A549 (cell line): ENCODE data around the gene NRIP3. TPM values are rescaled to one million over a fixed set of nuclear protein-coding genes. Genes with fewer than 3 reads are reported as not detected.
"Not testable (repeated sequence)": the region's sequence is repeated elsewhere in the genome, so short reads cannot be mapped to it uniquely, and the experiment has no call there.

ENCODE experiments used
- ATAC-seq, 2 experiments: fragments of 200-7000 bp in 1 of 2; fragments of >200 bp in 1 of 2; cut with Nextera tagmentation in 1 of 2; cut with Tn5 transposase in 1 of 2; 3 replicates each; pipeline versions ENCODE4 v1.8.0 to v1.9.1; 2018 to 2020; ENCODE audit warnings: mild to moderate bottlenecking in 1 of 2, moderate library complexity in 1 of 2
- CTCF ChIA-PET: fragments of 300-600 bp; sonication (Branson Sonifier 250); formaldehyde crosslinking; extraction: SDS; loops from one replicate; lab custom pipeline; 2021; ENCODE audit warnings: antibody characterized with exemption, inconsistent platforms; lab: Yijun Ruan, JAX
- POLR2A ChIA-PET: fragments of 350-600 bp; formaldehyde crosslinking; extraction: SDS; loops from one replicate; lab custom pipeline; 2021; ENCODE audit warnings: antibody characterized with exemption, inconsistent platforms; lab: Yijun Ruan, JAX
- DNase-seq, 2 experiments: peaks; one replicate each; pipeline versions ENCODE4 v3.0.0 to v3.0.0-alpha.2; 2011 to 2016; ENCODE audit warnings: low read depth in 1 of 2, low spot score in 1 of 2
- FAIRE-seq: peaks from 2 replicates; lab custom pipeline; 2011; peaks lifted over from hg19 to GRCh38; lab: Jason Lieb, UNC
- H3K27ac ChIP-seq, 2 experiments: fragments of >200 bp; sonication (Bioruptor Twin); formaldehyde crosslinking; 3 replicates each; pipeline ENCODE4 v1.5.1; 2016 to 2017
- H3K4me1 ChIP-seq: fragments of >200 bp; sonication (Bioruptor Twin); formaldehyde crosslinking; 3 replicates; pipeline ENCODE4 v1.6.1; 2016
- H3K4me2 ChIP-seq: fragments of >200 bp; sonication (Bioruptor Twin); formaldehyde crosslinking; 3 replicates; pipeline ENCODE4 v1.6.1; 2016
- H3K4me3 ChIP-seq: fragments of >200 bp; sonication (Bioruptor Twin); formaldehyde crosslinking; 3 replicates; pipeline ENCODE4 v1.5.1; 2016
- H3K9me3 ChIP-seq: fragments of >200 bp; sonication (Bioruptor Twin); formaldehyde crosslinking; 3 replicates; pipeline ENCODE4 v1.6.1; 2016
- BHLHE40 ChIP-seq: IDR thresholded peaks from 2 replicates; pipeline ENCODE4 v1.6.1; 2012; ENCODE audit warnings: low read depth, low read length, inconsistent platforms
- EHMT2 ChIP-seq: fragments of 200-600 bp; sonication (generic); IDR thresholded peaks from 2 replicates; pipeline ENCODE4 v1.6.1; 2016; ENCODE audit warnings: antibody characterized with exemption, low read depth, mild to moderate bottlenecking, moderate library complexity
- FOSB ChIP-seq: fragments of 250-450 bp; sonication (Bioruptor Pico); IDR thresholded peaks from 2 replicates; pipeline ENCODE4 v1.5.0; 2020; ENCODE audit warnings: mild to moderate bottlenecking, moderate library complexity
- FOSL2 ChIP-seq, 2 experiments: fragments of 450-650 bp in 1 of 2; fragments of >200 bp in 1 of 2; sonication (Bioruptor Twin) in 1 of 2; formaldehyde crosslinking; IDR thresholded peaks; 2 replicates each; pipeline versions ENCODE4 v1.5.0 to v1.6.1; 2016 to 2020; ENCODE audit warnings: mild to moderate bottlenecking in 1 of 2, moderate library complexity in 1 of 2
- GATA3 ChIP-seq: IDR thresholded peaks from 2 replicates; pipeline ENCODE4 v1.6.1; 2012; ENCODE audit warnings: borderline replicate concordance
- HOXA7 ChIP-seq: fragments of 250-450 bp; sonication (Bioruptor Pico); IDR thresholded peaks from 2 replicates; pipeline ENCODE4 v1.5.0; 2020; ENCODE audit warnings: mild to moderate bottlenecking, moderate library complexity
- HOXB13 ChIP-seq: fragments of 250-450 bp; sonication (Bioruptor Pico); IDR thresholded peaks from 2 replicates; pipeline ENCODE4 v1.5.0; 2020; ENCODE audit warnings: low read depth, mild to moderate bottlenecking, moderate library complexity
- KDM1A ChIP-seq: fragments of 200-600 bp; sonication (generic); IDR thresholded peaks from 2 replicates; pipeline ENCODE4 v1.6.1; 2016; ENCODE audit warnings: low read depth, mild to moderate bottlenecking
- MAZ ChIP-seq: fragments of 150-350 bp; IDR thresholded peaks from 2 replicates; pipeline ENCODE4 v1.6.1; 2014; ENCODE audit warnings: antibody characterized with exemption, low read depth, low read length, borderline replicate concordance
- NFE2L2 ChIP-seq: fragments of 150-350 bp; conservative IDR thresholded peaks from 2 replicates; pipeline ENCODE4 v1.6.1; 2014; ENCODE audit warnings: low read length
- NPAS2 ChIP-seq: fragments of 250-450 bp; sonication (Bioruptor Pico); IDR thresholded peaks from 2 replicates; pipeline ENCODE4 v1.8.0; 2022; ENCODE audit warnings: mild to moderate bottlenecking, moderate library complexity, borderline replicate concordance
- NR3C1 ChIP-seq: fragments of >200 bp; sonication (Bioruptor Twin); formaldehyde crosslinking; IDR thresholded peaks from 3 replicates; pipeline ENCODE4 v1.6.1; 2017
- RAD21 ChIP-seq, 2 experiments: fragments of >200 bp in 1 of 2; sonication (Bioruptor Twin) in 1 of 2; formaldehyde crosslinking in 1 of 2; IDR thresholded peaks in 1 of 2; conservative IDR thresholded peaks in 1 of 2; 2 replicates in 1 of 2; 3 replicates in 1 of 2; pipeline ENCODE4 v1.6.1; 2012 to 2018; ENCODE audit warnings: inconsistent platforms in 1 of 2
- RARB ChIP-seq: fragments of 250-450 bp; sonication (Bioruptor Pico); IDR thresholded peaks from 2 replicates; pipeline ENCODE4 v1.8.0; 2021; ENCODE audit warnings: mild to moderate bottlenecking, moderate library complexity
- SMC3 ChIP-seq: fragments of >200 bp; sonication (Bioruptor Twin); formaldehyde crosslinking; IDR thresholded peaks from 3 replicates; pipeline ENCODE4 v1.6.1; 2018; ENCODE audit warnings: inconsistent platforms
- TP53 ChIP-seq: fragments of 250-450 bp; sonication (Bioruptor Pico); IDR thresholded peaks from 2 replicates; pipeline ENCODE4 v1.5.0; 2021; ENCODE audit warnings: mild to moderate bottlenecking, moderate library complexity
- ZC3H11A ChIP-seq: fragments of 450-650 bp; IDR thresholded peaks from 2 replicates; pipeline ENCODE4 v1.6.1; 2014; ENCODE audit warnings: antibody characterized with exemption, mild to moderate bottlenecking
- ZFP36 ChIP-seq: fragments of 450-650 bp; IDR thresholded peaks from 2 replicates; pipeline ENCODE4 v1.6.1; 2014; ENCODE audit warnings: borderline replicate concordance; ENCODE audit not compliant: partially characterized antibody
- ZNF302 ChIP-seq: fragments of 250-450 bp; sonication (Bioruptor Pico); IDR thresholded peaks from 2 replicates; pipeline ENCODE4 v1.9.0; 2021; ENCODE audit warnings: inconsistent platforms, mild to moderate bottlenecking, moderate library complexity
- WGBS: methylation state at CpG from one replicate; pipeline ENCODE4 v1.1.6; 2017; ENCODE audit errors: missing lambda C conversion rate; 5-methylcytosine and 5-hydroxymethylcytosine counted together
- polyA plus RNA-seq, 4 experiments: library from polyadenylated mRNA; depleted of rRNA in 3 of 4; stranded (reverse); fragments of >200 nt; fragmentation: RNase III in 1 of 4; extraction: RNeasy Plus Mini Kit Qiagen cat#74134 plus additional on column Dnase treatment in 1 of 4; gene quantifications; 2 replicates in 3 of 4; 3 replicates in 1 of 4; pipeline ENCODE4 v1.2.3, GENCODE V29; 2011 to 2017
- TF ChIP-seq, protein P1 (sequence below): fragments of 150-350 bp; IDR thresholded peaks from 2 replicates; pipeline ENCODE4 v1.6.1; 2014; ENCODE audit warnings: low read depth, mild to moderate bottlenecking, low read length
- TF ChIP-seq, protein P2 (sequence below): fragments of >200 bp; sonication (Bioruptor Twin); formaldehyde crosslinking; IDR thresholded peaks from 3 replicates; pipeline ENCODE4 v1.6.1; 2016
- TF ChIP-seq, protein P3 (sequence below): fragments of 250-450 bp; sonication (Bioruptor Pico); IDR thresholded peaks from 2 replicates; pipeline ENCODE4 v1.5.0; 2020; ENCODE audit warnings: low read depth, mild to moderate bottlenecking, moderate library complexity
- TF ChIP-seq, protein P4 (sequence below): fragments of >200 bp; sonication (Bioruptor Twin); formaldehyde crosslinking; IDR thresholded peaks from 2 replicates; pipeline ENCODE4 v1.6.1; 2016
- TF ChIP-seq, protein P5 (sequence below): fragments of 200-600 bp; sonication (generic); IDR thresholded peaks from 2 replicates; pipeline ENCODE4 v1.6.1; 2016; ENCODE audit warnings: antibody characterized with exemption, mild to moderate bottlenecking, moderate library complexity

The NRIP3 gene
- polyA plus RNA-seq, 2 of the 4 experiments (the other 2 are of a cell fraction): 0.49 to 1.0 TPM

DNA sequence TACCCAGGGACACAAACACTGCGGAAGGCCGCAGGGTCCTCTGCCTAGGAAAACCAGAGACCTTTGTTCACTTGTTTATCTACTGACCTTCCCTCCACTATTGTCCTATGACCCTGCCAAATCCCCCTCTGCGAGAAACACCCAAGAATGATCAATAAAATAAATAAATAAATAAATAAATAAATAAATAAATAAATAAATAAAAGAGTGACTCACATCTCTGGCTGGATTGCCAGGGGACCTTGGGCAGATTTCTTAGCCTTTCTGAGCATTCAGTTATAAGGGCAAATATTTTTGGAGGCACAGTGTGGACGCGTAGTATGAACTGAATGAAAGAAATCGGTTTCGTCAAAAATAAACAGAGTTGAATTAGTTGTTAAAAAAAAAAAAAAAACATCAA, 24.4 kb downstream of the NRIP3 start:
- H3K4me1 ChIP-seq, DNase-seq, FAIRE-seq, POLR2A ChIA-PET, H3K4me3 ChIP-seq, H3K27ac ChIP-seq, H3K4me2 ChIP-seq, H3K9me3 ChIP-seq: not testable (repeated sequence)
- 80% methylated on average over 5 of the region's 7 CpGs for WGBS
- ATAC-seq: peak in 1 of 2 experiments; percentile 60; a peak in 1 of 6 replicates
- peak; percentile 55 for TF ChIP-seq ZC3H11A
- CTCF ChIA-PET: interaction anchor here (1.2 kb wide), 1 partner anchor 66 kb away, joined by 3 read pairs; no protein-coding TSS in a partner anchor

DNA sequence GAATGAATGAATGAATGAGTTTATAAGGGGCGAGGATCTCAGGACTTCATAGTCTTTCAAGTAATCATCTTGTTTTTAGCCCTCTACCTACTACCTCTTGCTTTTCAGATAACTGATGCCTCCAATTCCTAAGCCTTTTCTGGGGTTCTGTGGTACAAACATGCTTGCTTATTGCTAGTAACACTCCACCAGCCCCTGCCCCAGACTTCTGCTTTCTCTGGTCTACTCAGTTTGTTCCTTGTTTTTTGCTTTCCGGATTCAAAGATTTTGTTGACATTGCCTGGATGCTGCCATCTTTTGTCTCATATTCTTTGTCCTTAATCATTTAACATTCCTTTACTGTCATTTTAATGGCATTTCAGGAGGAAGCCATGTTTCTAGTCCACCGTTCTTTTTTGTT, 30.7 kb downstream of the NRIP3 start:
- H3K4me2 ChIP-seq: no peak overlapping the region
- ATAC-seq: no peak
- no peak for TF ChIP-seq GATA3
- TF ChIP-seq, protein P1, sequence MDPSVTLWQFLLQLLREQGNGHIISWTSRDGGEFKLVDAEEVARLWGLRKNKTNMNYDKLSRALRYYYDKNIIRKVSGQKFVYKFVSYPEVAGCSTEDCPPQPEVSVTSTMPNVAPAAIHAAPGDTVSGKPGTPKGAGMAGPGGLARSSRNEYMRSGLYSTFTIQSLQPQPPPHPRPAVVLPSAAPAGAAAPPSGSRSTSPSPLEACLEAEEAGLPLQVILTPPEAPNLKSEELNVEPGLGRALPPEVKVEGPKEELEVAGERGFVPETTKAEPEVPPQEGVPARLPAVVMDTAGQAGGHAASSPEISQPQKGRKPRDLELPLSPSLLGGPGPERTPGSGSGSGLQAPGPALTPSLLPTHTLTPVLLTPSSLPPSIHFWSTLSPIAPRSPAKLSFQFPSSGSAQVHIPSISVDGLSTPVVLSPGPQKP: no peak
- no peak for TF ChIP-seq RARB (CRISPR knock-in tag)
- no peak for TF ChIP-seq SMC3
- ChIA-PET CTCF (interaction anchor here (1.2 to 1.4 kb wide), 2 partner anchors 10 to 14 kb away, joined by 3 to 4 read pairs; no protein-coding TSS in a partner anchor), POLR2A (interaction anchor here (1.6 kb wide), 1 partner anchor 10 kb away, joined by 4 read pairs; no protein-coding TSS in a partner anchor)
- WGBS: 85% methylated on average over 3 of the region's 3 CpGs
- no peak overlapping the region for H3K27ac ChIP-seq
- no peaks in the 10 kb centered on the region for H3K4me1 ChIP-seq
- FAIRE-seq: no peak
- H3K9me3 ChIP-seq: no peaks in the 10 kb centered on the region
- H3K4me3 ChIP-seq: no peak overlapping the region
- no peak for DNase-seq

DNA sequence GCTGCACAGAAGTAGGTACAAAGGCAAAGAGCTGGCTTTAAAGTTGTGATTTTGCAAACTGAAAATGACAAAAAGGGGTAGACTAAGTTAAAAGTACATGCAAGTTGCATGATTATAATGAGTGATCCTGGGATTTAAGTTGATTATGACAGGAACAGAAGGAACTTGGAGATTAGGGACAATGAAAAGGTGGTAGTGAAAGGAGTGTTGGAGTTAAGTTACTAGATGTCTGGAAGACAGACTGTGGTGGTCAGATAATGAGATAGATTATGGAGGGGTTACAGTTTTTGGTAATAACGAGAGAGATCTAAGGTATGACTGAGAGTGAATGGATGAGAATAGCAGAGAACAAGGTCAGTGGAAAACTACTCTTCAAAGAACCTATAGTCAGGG, 31.9 kb downstream of the NRIP3 start:
- no peak for FAIRE-seq
- Histone ChIP-seq H3K4me1 (no peaks in the 10 kb centered on the region), H3K4me3 (no peak overlapping the region), H3K9me3 (no peaks in the 10 kb centered on the region), H3K27ac (no peak overlapping the region), H3K4me2 (no peak overlapping the region)
- no peak for DNase-seq
- 97% methylated on average over 1 of the region's 1 CpG for WGBS
- ATAC-seq: no peak
- POLR2A ChIA-PET: interaction anchor here (1.2 kb wide), 1 partner anchor 12 kb away, joined by 3 read pairs; no protein-coding TSS in a partner anchor
- TF ChIP-seq, protein P2, sequence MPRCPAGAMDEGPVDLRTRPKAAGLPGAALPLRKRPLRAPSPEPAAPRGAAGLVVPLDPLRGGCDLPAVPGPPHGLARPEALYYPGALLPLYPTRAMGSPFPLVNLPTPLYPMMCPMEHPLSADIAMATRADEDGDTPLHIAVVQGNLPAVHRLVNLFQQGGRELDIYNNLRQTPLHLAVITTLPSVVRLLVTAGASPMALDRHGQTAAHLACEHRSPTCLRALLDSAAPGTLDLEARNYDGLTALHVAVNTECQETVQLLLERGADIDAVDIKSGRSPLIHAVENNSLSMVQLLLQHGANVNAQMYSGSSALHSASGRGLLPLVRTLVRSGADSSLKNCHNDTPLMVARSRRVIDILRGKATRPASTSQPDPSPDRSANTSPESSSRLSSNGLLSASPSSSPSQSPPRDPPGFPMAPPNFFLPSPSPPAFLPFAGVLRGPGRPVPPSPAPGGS: no peak
- TF ChIP-seq HOXB13 (CRISPR knock-in tag) (no peak), TP53 (no peak), FOSL2 (IDR thresholded peaks at IDR 0.05) (no peak), FOSL2 (CRISPR knock-in tag; IDR thresholded peaks at IDR 0.05) (no peak), KDM1A (no peak), ZFP36 (no peak), MAZ (no peak), NFE2L2 (no peak), HOXA7 (no peak), FOSB (CRISPR knock-in tag) (no peak), NPAS2 (no peak), BHLHE40 (no peak), ZNF302 (no peak), RAD21 (conservative IDR thresholded peaks at IDR 0.05 in 1 of 2, IDR thresholded peaks at IDR 0.05 in 1 of 2) (no peak), NR3C1 (no peak), EHMT2 (no peak)
- TF ChIP-seq, protein P3, sequence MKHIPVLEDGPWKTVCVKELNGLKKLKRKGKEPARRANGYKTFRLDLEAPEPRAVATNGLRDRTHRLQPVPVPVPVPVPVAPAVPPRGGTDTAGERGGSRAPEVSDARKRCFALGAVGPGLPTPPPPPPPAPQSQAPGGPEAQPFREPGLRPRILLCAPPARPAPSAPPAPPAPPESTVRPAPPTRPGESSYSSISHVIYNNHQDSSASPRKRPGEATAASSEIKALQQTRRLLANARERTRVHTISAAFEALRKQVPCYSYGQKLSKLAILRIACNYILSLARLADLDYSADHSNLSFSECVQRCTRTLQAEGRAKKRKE (CRISPR knock-in tag): no peak
- TF ChIP-seq, protein P1: no peak
- TF ChIP-seq, protein P4, sequence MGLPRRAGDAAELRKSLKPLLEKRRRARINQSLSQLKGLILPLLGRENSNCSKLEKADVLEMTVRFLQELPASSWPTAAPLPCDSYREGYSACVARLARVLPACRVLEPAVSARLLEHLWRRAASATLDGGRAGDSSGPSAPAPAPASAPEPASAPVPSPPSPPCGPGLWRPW: no peak
- TF ChIP-seq, protein P5, sequence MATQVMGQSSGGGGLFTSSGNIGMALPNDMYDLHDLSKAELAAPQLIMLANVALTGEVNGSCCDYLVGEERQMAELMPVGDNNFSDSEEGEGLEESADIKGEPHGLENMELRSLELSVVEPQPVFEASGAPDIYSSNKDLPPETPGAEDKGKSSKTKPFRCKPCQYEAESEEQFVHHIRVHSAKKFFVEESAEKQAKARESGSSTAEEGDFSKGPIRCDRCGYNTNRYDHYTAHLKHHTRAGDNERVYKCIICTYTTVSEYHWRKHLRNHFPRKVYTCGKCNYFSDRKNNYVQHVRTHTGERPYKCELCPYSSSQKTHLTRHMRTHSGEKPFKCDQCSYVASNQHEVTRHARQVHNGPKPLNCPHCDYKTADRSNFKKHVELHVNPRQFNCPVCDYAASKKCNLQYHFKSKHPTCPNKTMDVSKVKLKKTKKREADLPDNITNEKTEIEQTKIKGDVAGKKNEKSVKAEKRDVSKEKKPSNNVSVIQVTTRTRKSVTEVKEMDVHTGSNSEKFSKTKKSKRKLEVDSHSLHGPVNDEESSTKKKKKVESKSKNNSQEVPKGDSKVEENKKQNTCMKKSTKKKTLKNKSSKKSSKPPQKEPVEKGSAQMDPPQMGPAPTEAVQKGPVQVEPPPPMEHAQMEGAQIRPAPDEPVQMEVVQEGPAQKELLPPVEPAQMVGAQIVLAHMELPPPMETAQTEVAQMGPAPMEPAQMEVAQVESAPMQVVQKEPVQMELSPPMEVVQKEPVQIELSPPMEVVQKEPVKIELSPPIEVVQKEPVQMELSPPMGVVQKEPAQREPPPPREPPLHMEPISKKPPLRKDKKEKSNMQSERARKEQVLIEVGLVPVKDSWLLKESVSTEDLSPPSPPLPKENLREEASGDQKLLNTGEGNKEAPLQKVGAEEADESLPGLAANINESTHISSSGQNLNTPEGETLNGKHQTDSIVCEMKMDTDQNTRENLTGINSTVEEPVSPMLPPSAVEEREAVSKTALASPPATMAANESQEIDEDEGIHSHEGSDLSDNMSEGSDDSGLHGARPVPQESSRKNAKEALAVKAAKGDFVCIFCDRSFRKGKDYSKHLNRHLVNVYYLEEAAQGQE: no peak
- CTCF ChIA-PET: interaction anchor here (1.1 kb wide), 1 partner anchor 16 kb away, joined by 4 read pairs; no protein-coding TSS in a partner anchor
